Measurements from ENCODE around the gene PPM1N.
"Not testable (repeated sequence)": the region's sequence is repeated elsewhere in the genome, so short reads cannot be mapped to it uniquely, and the experiment has no call there.

PPM1N gene

GRCh38 chr19:45506989-45507871 is 9.0 kb downstream of the PPM1N start, which contains the start of gene VASP:
VASP (plus strand) TSS chr19:45507479; CDS start chr19:45507772, 293 bp downstream.
- Histone ChIP-seq H3K9me3 (ENCODE audit: control insufficient read depth in 5 of 5, low read length in 5 of 5) (no peaks in the 10 kb centered on the region), H3K4me1 (ENCODE audit: control insufficient read depth in 5 of 5, insufficient read depth in 5 of 5, low read length in 5 of 5) (peaks cover 0 to 55% (median 46%) of the 10 kb centered on the region in 5 donors), H3K27me3 (ENCODE audit: control insufficient read depth in 5 of 5, insufficient read depth in 4 of 5, low read length in 5 of 5) (no peaks in the 10 kb centered on the region), H3K27ac (ENCODE audit: low read depth, low read length) (peak within 1 kb of the TSS; percentile 87), H3K36me3 (ENCODE audit: control insufficient read depth in 5 of 5, insufficient read depth in 5 of 5, low read length in 5 of 5) (no peaks in the 10 kb centered on the region), H3K4me3 (ENCODE audit: low read depth in 1 of 5, low read length in 5 of 5) (peak within 1 kb of the TSS; percentile 80 to 97 (median 93)), H3K9ac (ENCODE audit: low read length in 5 of 5) (peak within 1 kb of the TSS; percentile 77 to 94 (median 88))

GRCh38 chr19:45507872-45508416 is 9.7 kb downstream of the PPM1N start:
- H3K4me1 ChIP-seq (ENCODE audit: control insufficient read depth in 5 of 5, insufficient read depth in 5 of 5, low read length in 5 of 5), result peaks cover 0 to 58% (median 48%) of the 10 kb centered on the region in 5 donors
- peak overlapping the region; percentile 80 to 96 (median 93) for H3K4me3 ChIP-seq (ENCODE audit: low read depth in 1 of 5, low read length in 5 of 5)
- peak overlapping the region; percentile 87 for H3K27ac ChIP-seq (ENCODE audit: low read depth, low read length)
- peak overlapping the region; percentile 48 to 94 (median 88) for H3K9ac ChIP-seq (ENCODE audit: low read length in 5 of 5)
- H3K9me3 ChIP-seq (ENCODE audit: control insufficient read depth in 5 of 5, low read length in 5 of 5), result no peaks in the 10 kb centered on the region
- H3K27me3 ChIP-seq (ENCODE audit: control insufficient read depth in 5 of 5, insufficient read depth in 4 of 5, low read length in 5 of 5), result no peaks in the 10 kb centered on the region
- H3K36me3 ChIP-seq (ENCODE audit: control insufficient read depth in 5 of 5, insufficient read depth in 5 of 5, low read length in 5 of 5), result no peaks in the 10 kb centered on the region

GRCh38 chr19:45508417-45508860 is 10.2 kb downstream of the PPM1N start:
- H3K27me3 ChIP-seq (ENCODE audit: control insufficient read depth in 5 of 5, insufficient read depth in 4 of 5, low read length in 5 of 5), result no peaks in the 10 kb centered on the region
- H3K36me3 ChIP-seq (ENCODE audit: control insufficient read depth in 5 of 5, insufficient read depth in 5 of 5, low read length in 5 of 5), result no peaks in the 10 kb centered on the region
- peak overlapping the region; percentile 80 to 96 (median 93) for H3K4me3 ChIP-seq (ENCODE audit: low read depth in 1 of 5, low read length in 5 of 5)
- peaks cover 0 to 62% (median 51%) of the 10 kb centered on the region in 5 donors for H3K4me1 ChIP-seq (ENCODE audit: control insufficient read depth in 5 of 5, insufficient read depth in 5 of 5, low read length in 5 of 5)
- peak overlapping the region; percentile 87 for H3K27ac ChIP-seq (ENCODE audit: low read depth, low read length)
- H3K9ac ChIP-seq (ENCODE audit: low read length in 5 of 5), result peak overlapping the region in 4 of 5 donors; percentile 88 to 94 (median 90)
- H3K9me3 ChIP-seq (ENCODE audit: control insufficient read depth in 5 of 5, low read length in 5 of 5), result no peaks in the 10 kb centered on the region

- no peaks in the 10 kb centered on the region for H3K36me3 ChIP-seq (ENCODE audit: control insufficient read depth in 5 of 5, insufficient read depth in 5 of 5, low read length in 5 of 5)
- no peaks in the 10 kb centered on the region for H3K27me3 ChIP-seq (ENCODE audit: control insufficient read depth in 5 of 5, insufficient read depth in 4 of 5, low read length in 5 of 5)
- H3K4me3 ChIP-seq (ENCODE audit: low read depth in 1 of 5, low read length in 5 of 5), result peak overlapping the region; percentile 74 to 96 (median 92)
- H3K27ac ChIP-seq (ENCODE audit: low read depth, low read length), result peak overlapping the region; percentile 87
- H3K4me1 ChIP-seq (ENCODE audit: control insufficient read depth in 5 of 5, insufficient read depth in 5 of 5, low read length in 5 of 5), result peaks cover 3 to 68% (median 58%) of the 10 kb centered on the region in 5 donors
- no peaks in the 10 kb centered on the region for H3K9me3 ChIP-seq (ENCODE audit: control insufficient read depth in 5 of 5, low read length in 5 of 5)
- H3K9ac ChIP-seq (ENCODE audit: low read length in 5 of 5), result peak overlapping the region; percentile 52 to 94 (median 88)
These were observed 10.8 kb downstream of the PPM1N start for GRCh38 chr19:45508861-45509691.

- peaks cover 6 to 74% (median 64%) of the 10 kb centered on the region in 5 donors for H3K4me1 ChIP-seq (ENCODE audit: control insufficient read depth in 5 of 5, insufficient read depth in 5 of 5, low read length in 5 of 5)
- H3K27ac ChIP-seq (ENCODE audit: low read depth, low read length), result peak overlapping the region; percentile 87
- no peaks in the 10 kb centered on the region for H3K27me3 ChIP-seq (ENCODE audit: control insufficient read depth in 5 of 5, insufficient read depth in 4 of 5, low read length in 5 of 5)
- H3K4me3 ChIP-seq (ENCODE audit: low read depth in 1 of 5, low read length in 5 of 5), result peak overlapping the region; percentile 59 to 93 (median 80)
- H3K9me3 ChIP-seq (ENCODE audit: control insufficient read depth in 5 of 5, low read length in 5 of 5), result no peaks in the 10 kb centered on the region
- H3K36me3 ChIP-seq (ENCODE audit: control insufficient read depth in 5 of 5, insufficient read depth in 5 of 5, low read length in 5 of 5), result no peaks in the 10 kb centered on the region
- peak overlapping the region; percentile 52 to 63 (median 62) for H3K9ac ChIP-seq (ENCODE audit: low read length in 5 of 5)
These were observed 11.4 kb downstream of the PPM1N start for GRCh38 chr19:45509692-45510015.

GRCh38 chr19:45510352-45510751 is 12.1 kb downstream of the PPM1N start:
- H3K27me3 ChIP-seq (ENCODE audit: control insufficient read depth in 5 of 5, insufficient read depth in 4 of 5, low read length in 5 of 5); H3K9me3 ChIP-seq (ENCODE audit: control insufficient read depth in 5 of 5, low read length in 5 of 5); H3K9ac ChIP-seq (ENCODE audit: low read length in 5 of 5); H3K36me3 ChIP-seq (ENCODE audit: control insufficient read depth in 5 of 5, insufficient read depth in 5 of 5, low read length in 5 of 5): not testable (repeated sequence)
- H3K4me3 ChIP-seq (ENCODE audit: low read depth in 1 of 5, low read length in 5 of 5), result peak overlapping the region in 1 of 5 donors; percentile 92
- peak overlapping the region; percentile 87 for H3K27ac ChIP-seq (ENCODE audit: low read depth, low read length)
- H3K4me1 ChIP-seq (ENCODE audit: control insufficient read depth in 5 of 5, insufficient read depth in 5 of 5, low read length in 5 of 5), result peaks cover 10 to 81% (median 70%) of the 10 kb centered on the region in 5 donors

- Histone ChIP-seq H3K9me3 (ENCODE audit: control insufficient read depth in 5 of 5, low read length in 5 of 5) (no peaks in the 10 kb centered on the region), H3K27ac (ENCODE audit: low read depth, low read length) (peak overlapping the region; percentile 11), H3K27me3 (ENCODE audit: control insufficient read depth in 5 of 5, insufficient read depth in 4 of 5, low read length in 5 of 5) (no peaks in the 10 kb centered on the region), H3K4me3 (ENCODE audit: low read depth in 1 of 5, low read length in 5 of 5) (no peak overlapping the region), H3K4me1 (ENCODE audit: control insufficient read depth in 5 of 5, insufficient read depth in 5 of 5, low read length in 5 of 5) (peaks cover 13 to 86% (median 76%) of the 10 kb centered on the region in 5 donors), H3K9ac (ENCODE audit: low read length in 5 of 5) (no peak overlapping the region), H3K36me3 (ENCODE audit: control insufficient read depth in 5 of 5, insufficient read depth in 5 of 5, low read length in 5 of 5) (peaks cover 0 to 3% (median 0%) of the 10 kb centered on the region in 5 donors)
These were observed 12.8 kb downstream of the PPM1N start for GRCh38 chr19:45511074-45511473.

GRCh38 chr19:45512881-45513483 is 14.7 kb downstream of the PPM1N start:
- Histone ChIP-seq H3K9ac (ENCODE audit: low read length in 5 of 5) (no peak overlapping the region), H3K36me3 (ENCODE audit: control insufficient read depth in 5 of 5, insufficient read depth in 5 of 5, low read length in 5 of 5) (peaks cover 0 to 13% (median 6%) of the 10 kb centered on the region in 5 donors), H3K9me3 (ENCODE audit: control insufficient read depth in 5 of 5, low read length in 5 of 5) (no peaks in the 10 kb centered on the region), H3K4me1 (ENCODE audit: control insufficient read depth in 5 of 5, insufficient read depth in 5 of 5, low read length in 5 of 5) (peaks cover 13 to 81% (median 70%) of the 10 kb centered on the region in 5 donors), H3K4me3 (ENCODE audit: low read depth in 1 of 5, low read length in 5 of 5) (no peak overlapping the region), H3K27me3 (ENCODE audit: control insufficient read depth in 5 of 5, insufficient read depth in 4 of 5, low read length in 5 of 5) (no peaks in the 10 kb centered on the region), H3K27ac (ENCODE audit: low read depth, low read length) (no peak overlapping the region)

GRCh38 chr19:45514376-45515051 is 16.3 kb downstream of the PPM1N start:
- Histone ChIP-seq H3K9me3 (ENCODE audit: control insufficient read depth in 5 of 5, low read length in 5 of 5) (no peaks in the 10 kb centered on the region), H3K9ac (ENCODE audit: low read length in 5 of 5) (peak overlapping the region; percentile 33 to 69 (median 51)), H3K27ac (ENCODE audit: low read depth, low read length) (peak overlapping the region; percentile 71), H3K4me3 (ENCODE audit: low read depth in 1 of 5, low read length in 5 of 5) (peak overlapping the region in 3 of 5 donors; percentile 7 to 24 (median 18)), H3K36me3 (ENCODE audit: control insufficient read depth in 5 of 5, insufficient read depth in 5 of 5, low read length in 5 of 5) (peaks cover 0 to 24% (median 14%) of the 10 kb centered on the region in 5 donors), H3K4me1 (ENCODE audit: control insufficient read depth in 5 of 5, insufficient read depth in 5 of 5, low read length in 5 of 5) (peaks cover 13 to 67% (median 56%) of the 10 kb centered on the region in 5 donors), H3K27me3 (ENCODE audit: control insufficient read depth in 5 of 5, insufficient read depth in 4 of 5, low read length in 5 of 5) (no peaks in the 10 kb centered on the region)

Measured in subcutaneous abdominal adipose tissue (tissue), 5 donors.